SK-N-SH (cell line): ENCODE results near the gene CCR4. TPM values are rescaled to one million over a fixed set of nuclear protein-coding genes. Genes with fewer than 3 reads are reported as not detected.

Source experiments
- CTCF ChIA-PET: fragments of 300-600, 350-600 bp; formaldehyde crosslinking; extraction: SDS; loops from one replicate; lab custom pipeline; 2021; lab: Yijun Ruan, JAX
- POLR2A ChIA-PET: fragments of 350-600 bp; sonication (Branson Sonifier 250); formaldehyde crosslinking; extraction: SDS; loops from one replicate; lab custom pipeline; 2020; ENCODE audit warnings: antibody characterized with exemption, inconsistent platforms; lab: Yijun Ruan, JAX
- DNase-seq: peaks from one replicate; pipeline ENCODE4 v3.0.0; 2012
- H2AFZ ChIP-seq: fragments of 200-600 bp; sonication (generic); 2 replicates; pipeline ENCODE4 v1.8.1; 2016; ENCODE audit warnings: antibody characterized with exemption, mild to moderate bottlenecking, low read depth
- H3F3A ChIP-seq: fragments of 200-600 bp; sonication (generic); replicated peaks from 2 replicates; pipeline ENCODE3; 2016; ENCODE audit warnings: antibody characterized with exemption, mild to moderate bottlenecking; ENCODE audit not compliant: insufficient read depth
- H3K27ac ChIP-seq, 2 experiments: fragments of 200-500 bp in 1 of 2; fragments of 200-600 bp in 1 of 2; sonication (Bioruptor generic) in 1 of 2; sonication (generic), shearing (Covaris generic) in 1 of 2; 2 replicates each; pipeline versions ENCODE4 v1.5.1 to v1.6.1; 2014 to 2016; ENCODE audit warnings: low read depth in 2 of 2, inconsistent platforms in 1 of 2, low read length in 1 of 2, mild to moderate bottlenecking in 1 of 2, mixed read lengths in 1 of 2
- H3K27me3 ChIP-seq: fragments of 200-600 bp; sonication (generic), shearing (Covaris generic); 2 replicates; pipeline ENCODE4 v1.6.1; 2016; ENCODE audit warnings: mixed run types; ENCODE audit not compliant: insufficient read depth
- H3K36me3 ChIP-seq, 2 experiments: fragments of 200-500 bp in 1 of 2; fragments of 200-600 bp in 1 of 2; sonication (Bioruptor generic) in 1 of 2; sonication (generic) in 1 of 2; replicated peaks in 1 of 2; 2 replicates each; pipeline versions ENCODE3 to v1.5.1; 2014 to 2016; ENCODE audit warnings: low read length in 1 of 2, mild to moderate bottlenecking in 1 of 2; ENCODE audit not compliant: insufficient read depth in 2 of 2, control insufficient read depth in 1 of 2
- H3K4me1 ChIP-seq, 2 experiments: fragments of 200-500 bp in 1 of 2; fragments of 200-600 bp in 1 of 2; sonication (Bioruptor generic) in 1 of 2; sonication (generic), shearing (Covaris generic) in 1 of 2; 2 replicates each; pipeline versions ENCODE4 v1.5.1 to v1.6.1; 2014 to 2016; ENCODE audit warnings: low read depth in 1 of 2, low read length in 1 of 2, mixed run types in 1 of 2; ENCODE audit not compliant: insufficient read depth in 2 of 2, control insufficient read depth in 1 of 2
- H3K4me2 ChIP-seq: fragments of 200-600 bp; sonication (generic), shearing (Covaris generic); 2 replicates; pipeline ENCODE4 v1.6.1; 2017; ENCODE audit warnings: mixed run types
- H3K4me3 ChIP-seq, 2 experiments: fragments of 200-500 bp in 1 of 2; fragments of 200-600 bp in 1 of 2; sonication (Bioruptor generic) in 1 of 2; sonication (generic), shearing (Covaris generic) in 1 of 2; 2 replicates each; pipeline versions ENCODE4 v1.5.1 to v1.8.1; 2014 to 2016; ENCODE audit warnings: low read depth in 2 of 2, inconsistent platforms in 1 of 2, low read length in 1 of 2, mild to moderate bottlenecking in 1 of 2, mixed read lengths in 1 of 2, moderate library complexity in 1 of 2
- H3K79me2 ChIP-seq: fragments of 200-600 bp; sonication (generic); 2 replicates; pipeline ENCODE4 v1.8.1; 2017; ENCODE audit warnings: mild to moderate bottlenecking; ENCODE audit not compliant: insufficient read depth
- H3K9ac ChIP-seq: fragments of 200-600 bp; sonication (generic); 2 replicates; pipeline ENCODE4 v1.6.1; 2017; ENCODE audit warnings: mixed run types
- H3K9me2 ChIP-seq: fragments of 200-600 bp; sonication (generic); 2 replicates; pipeline ENCODE4 v1.6.1; 2017; ENCODE audit warnings: mixed run types
- H3K9me3 ChIP-seq: fragments of 200-600 bp; sonication (generic); 2 replicates; pipeline ENCODE4 v1.6.1; 2017; ENCODE audit warnings: mixed run types, mild to moderate bottlenecking, moderate library complexity
- H4K20me1 ChIP-seq: fragments of 200-600 bp; sonication (generic); 2 replicates; pipeline ENCODE4 v1.6.1; 2017; ENCODE audit warnings: mild to moderate bottlenecking, mixed run types; ENCODE audit not compliant: insufficient read depth
- ELF1 ChIP-seq: IDR thresholded peaks from 2 replicates; pipeline ENCODE4 v1.4.0; 2012
- EP300 ChIP-seq, 2 experiments: IDR thresholded peaks; 2 replicates each; pipeline versions ENCODE4 v1.4.0 to v1.6.1; 2012; ENCODE audit warnings: borderline replicate concordance in 1 of 2, low read depth in 1 of 2, low read length in 1 of 2
- FOXM1 ChIP-seq: IDR thresholded peaks from 2 replicates; pipeline ENCODE4 v1.4.0; 2012; ENCODE audit warnings: low read depth, mild to moderate bottlenecking
- GATA2 ChIP-seq: sonication (generic); formaldehyde crosslinking; IDR thresholded peaks from 2 replicates; pipeline ENCODE4 v1.5.0; 2020; ENCODE audit warnings: mild to moderate bottlenecking, missing genetic modification reagents
- MXI1 ChIP-seq: IDR thresholded peaks from 2 replicates; pipeline ENCODE4 v1.6.1; 2012; ENCODE audit warnings: mild to moderate bottlenecking, low read depth, low read length, improper control_type of control experiment
- NFIC ChIP-seq: IDR thresholded peaks from 2 replicates; pipeline ENCODE4 v1.4.0; 2012; ENCODE audit warnings: borderline replicate concordance
- RFX5 ChIP-seq: IDR thresholded peaks from 2 replicates; pipeline ENCODE4 v1.6.1; 2012; ENCODE audit warnings: mild to moderate bottlenecking, improper control_type of control experiment, low read length
- SMC3 ChIP-seq: IDR thresholded peaks from 2 replicates; pipeline ENCODE4 v1.6.1; 2012; ENCODE audit warnings: low read depth, low read length, improper control_type of control experiment
- TAF1 ChIP-seq: IDR thresholded peaks from 2 replicates; pipeline ENCODE4 v1.6.1; 2012; ENCODE audit warnings: low read depth, mild to moderate bottlenecking, low read length, moderate library complexity, borderline replicate concordance
- TCF12 ChIP-seq: IDR thresholded peaks from 2 replicates; pipeline ENCODE4 v1.4.0; 2012
- YY1 ChIP-seq: IDR thresholded peaks from 2 replicates; pipeline ENCODE4 v1.4.0; 2012; ENCODE audit warnings: low read depth, mild to moderate bottlenecking
- WGBS: methylation state at CpG from one replicate; pipeline ENCODE4 v1.1.6; 2017; ENCODE audit warnings: low lambda C conversion rate; 5-methylcytosine and 5-hydroxymethylcytosine counted together
- polyA plus RNA-seq, 3 experiments: library from polyadenylated mRNA; depleted of rRNA; stranded (reverse); fragments of >200 nt; gene quantifications; 2 replicates each; pipeline ENCODE4 v1.2.3, GENCODE V29; 2012
- TF ChIP-seq, protein P1 (sequence below): IDR thresholded peaks from 2 replicates; pipeline ENCODE4; 2012
- TF ChIP-seq, protein P2 (sequence below): fragments of 200-600 bp; sonication (generic); IDR thresholded peaks from 2 replicates; pipeline ENCODE4 v1.6.1; 2017; ENCODE audit warnings: antibody characterized with exemption, mild to moderate bottlenecking, moderate library complexity
- TF ChIP-seq, protein P3 (sequence below): IDR thresholded peaks from 2 replicates; pipeline ENCODE4 v1.4.0; 2012; ENCODE audit warnings: low read depth, borderline replicate concordance
- TF ChIP-seq, protein P4 (sequence below): IDR thresholded peaks from 2 replicates; pipeline ENCODE4 v1.6.1; 2012; ENCODE audit warnings: mild to moderate bottlenecking, low read depth, low read length, moderate library complexity

The CCR4 gene
- polyA plus RNA-seq, 1 of the 3 experiments (the other 2 are of a cell fraction) = not detected

DNA sequence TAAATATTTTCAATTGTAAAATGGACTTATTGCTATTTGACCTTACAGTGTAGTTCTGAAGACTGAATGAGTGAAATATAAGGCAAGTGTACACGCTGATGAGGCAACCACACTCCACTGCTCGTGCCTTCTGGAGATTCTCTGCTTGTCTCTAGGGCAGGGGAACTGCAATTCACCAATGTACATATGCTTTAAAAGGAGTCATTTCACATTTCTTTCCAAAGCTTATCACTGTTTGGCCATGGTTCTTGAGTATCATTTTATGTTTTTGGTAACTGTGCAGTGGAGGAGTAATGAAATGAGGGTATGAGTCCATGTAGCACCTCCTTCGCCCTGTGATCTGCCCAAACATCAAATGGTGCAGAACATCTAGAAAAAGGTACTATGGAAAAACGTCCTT lies 43.7 kb downstream of the CCR4 start:
- H3K4me2 ChIP-seq = no peak overlapping the region

More for the DNA sequence above, 43.7 kb downstream of the CCR4 start:
- DNase-seq = no peak
- no peaks in the 10 kb centered on the region for H3K9me2 ChIP-seq
- WGBS = 83% methylated on average over 4 of the region's 4 CpGs
- ChIA-PET POLR2A (no interaction called here), CTCF (no interaction called here)
- H2AFZ ChIP-seq = no peak overlapping the region
- H4K20me1 ChIP-seq = no peaks in the 10 kb centered on the region
- H3K27me3 ChIP-seq = no peaks in the 10 kb centered on the region
- peaks cover 0 to 4% of the 10 kb centered on the region in 2 experiments for H3K36me3 ChIP-seq
- no peaks in the 10 kb centered on the region for H3K9me3 ChIP-seq
- H3K4me3 ChIP-seq = no peak overlapping the region
- H3K79me2 ChIP-seq = no peaks in the 10 kb centered on the region
- no peak overlapping the region for H3K9ac ChIP-seq
- H3K27ac ChIP-seq = no peak overlapping the region
- no peaks in the 10 kb centered on the region for H3K4me1 ChIP-seq
- TF ChIP-seq, protein P1, sequence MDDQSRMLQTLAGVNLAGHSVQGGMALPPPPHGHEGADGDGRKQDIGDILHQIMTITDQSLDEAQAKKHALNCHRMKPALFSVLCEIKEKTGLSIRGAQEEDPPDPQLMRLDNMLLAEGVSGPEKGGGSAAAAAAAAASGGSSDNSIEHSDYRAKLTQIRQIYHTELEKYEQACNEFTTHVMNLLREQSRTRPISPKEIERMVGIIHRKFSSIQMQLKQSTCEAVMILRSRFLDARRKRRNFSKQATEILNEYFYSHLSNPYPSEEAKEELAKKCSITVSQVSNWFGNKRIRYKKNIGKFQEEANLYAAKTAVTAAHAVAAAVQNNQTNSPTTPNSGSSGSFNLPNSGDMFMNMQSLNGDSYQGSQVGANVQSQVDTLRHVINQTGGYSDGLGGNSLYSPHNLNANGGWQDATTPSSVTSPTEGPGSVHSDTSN = no peak
- TF ChIP-seq SMC3 = no peak
- TF ChIP-seq YY1 = no peak
- TF ChIP-seq GATA2 (CRISPR knock-in tag) = no peak
- TF ChIP-seq ELF1 = no peak
- no peak for TF ChIP-seq FOXM1
- no peak for TF ChIP-seq MXI1
- no peak for TF ChIP-seq EP300 (IDR thresholded peaks at IDR 0.05; ENCODE audit: borderline replicate concordance in 1 of 2, low read depth in 1 of 2, low read length in 1 of 2)
- TF ChIP-seq TCF12 = no peak
- no peak for TF ChIP-seq RFX5
- TF ChIP-seq, protein P2, sequence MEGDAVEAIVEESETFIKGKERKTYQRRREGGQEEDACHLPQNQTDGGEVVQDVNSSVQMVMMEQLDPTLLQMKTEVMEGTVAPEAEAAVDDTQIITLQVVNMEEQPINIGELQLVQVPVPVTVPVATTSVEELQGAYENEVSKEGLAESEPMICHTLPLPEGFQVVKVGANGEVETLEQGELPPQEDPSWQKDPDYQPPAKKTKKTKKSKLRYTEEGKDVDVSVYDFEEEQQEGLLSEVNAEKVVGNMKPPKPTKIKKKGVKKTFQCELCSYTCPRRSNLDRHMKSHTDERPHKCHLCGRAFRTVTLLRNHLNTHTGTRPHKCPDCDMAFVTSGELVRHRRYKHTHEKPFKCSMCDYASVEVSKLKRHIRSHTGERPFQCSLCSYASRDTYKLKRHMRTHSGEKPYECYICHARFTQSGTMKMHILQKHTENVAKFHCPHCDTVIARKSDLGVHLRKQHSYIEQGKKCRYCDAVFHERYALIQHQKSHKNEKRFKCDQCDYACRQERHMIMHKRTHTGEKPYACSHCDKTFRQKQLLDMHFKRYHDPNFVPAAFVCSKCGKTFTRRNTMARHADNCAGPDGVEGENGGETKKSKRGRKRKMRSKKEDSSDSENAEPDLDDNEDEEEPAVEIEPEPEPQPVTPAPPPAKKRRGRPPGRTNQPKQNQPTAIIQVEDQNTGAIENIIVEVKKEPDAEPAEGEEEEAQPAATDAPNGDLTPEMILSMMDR = no peak
- TF ChIP-seq TAF1 = no peak
- no peak for TF ChIP-seq NFIC
- TF ChIP-seq, protein P3, sequence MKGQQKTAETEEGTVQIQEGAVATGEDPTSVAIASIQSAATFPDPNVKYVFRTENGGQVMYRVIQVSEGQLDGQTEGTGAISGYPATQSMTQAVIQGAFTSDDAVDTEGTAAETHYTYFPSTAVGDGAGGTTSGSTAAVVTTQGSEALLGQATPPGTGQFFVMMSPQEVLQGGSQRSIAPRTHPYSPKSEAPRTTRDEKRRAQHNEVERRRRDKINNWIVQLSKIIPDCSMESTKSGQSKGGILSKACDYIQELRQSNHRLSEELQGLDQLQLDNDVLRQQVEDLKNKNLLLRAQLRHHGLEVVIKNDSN = no peak
- TF ChIP-seq, protein P4, sequence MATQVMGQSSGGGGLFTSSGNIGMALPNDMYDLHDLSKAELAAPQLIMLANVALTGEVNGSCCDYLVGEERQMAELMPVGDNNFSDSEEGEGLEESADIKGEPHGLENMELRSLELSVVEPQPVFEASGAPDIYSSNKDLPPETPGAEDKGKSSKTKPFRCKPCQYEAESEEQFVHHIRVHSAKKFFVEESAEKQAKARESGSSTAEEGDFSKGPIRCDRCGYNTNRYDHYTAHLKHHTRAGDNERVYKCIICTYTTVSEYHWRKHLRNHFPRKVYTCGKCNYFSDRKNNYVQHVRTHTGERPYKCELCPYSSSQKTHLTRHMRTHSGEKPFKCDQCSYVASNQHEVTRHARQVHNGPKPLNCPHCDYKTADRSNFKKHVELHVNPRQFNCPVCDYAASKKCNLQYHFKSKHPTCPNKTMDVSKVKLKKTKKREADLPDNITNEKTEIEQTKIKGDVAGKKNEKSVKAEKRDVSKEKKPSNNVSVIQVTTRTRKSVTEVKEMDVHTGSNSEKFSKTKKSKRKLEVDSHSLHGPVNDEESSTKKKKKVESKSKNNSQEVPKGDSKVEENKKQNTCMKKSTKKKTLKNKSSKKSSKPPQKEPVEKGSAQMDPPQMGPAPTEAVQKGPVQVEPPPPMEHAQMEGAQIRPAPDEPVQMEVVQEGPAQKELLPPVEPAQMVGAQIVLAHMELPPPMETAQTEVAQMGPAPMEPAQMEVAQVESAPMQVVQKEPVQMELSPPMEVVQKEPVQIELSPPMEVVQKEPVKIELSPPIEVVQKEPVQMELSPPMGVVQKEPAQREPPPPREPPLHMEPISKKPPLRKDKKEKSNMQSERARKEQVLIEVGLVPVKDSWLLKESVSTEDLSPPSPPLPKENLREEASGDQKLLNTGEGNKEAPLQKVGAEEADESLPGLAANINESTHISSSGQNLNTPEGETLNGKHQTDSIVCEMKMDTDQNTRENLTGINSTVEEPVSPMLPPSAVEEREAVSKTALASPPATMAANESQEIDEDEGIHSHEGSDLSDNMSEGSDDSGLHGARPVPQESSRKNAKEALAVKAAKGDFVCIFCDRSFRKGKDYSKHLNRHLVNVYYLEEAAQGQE = no peak
- TF ChIP-seq, all 33 proteins: peak for 0
- no peaks in the 10 kb centered on the region for H3F3A ChIP-seq
